22Rv1 (cell line): ENCODE results near the gene OTUD1.

Experiments
- H3K27ac ChIP-seq: fragments of 450-650 bp; 2 replicates; pipeline ENCODE4 v1.5.1; 2017
- ZFX ChIP-seq: fragments of 450-650 bp; IDR thresholded peaks from 2 replicates; pipeline ENCODE4 v1.6.1; 2017; ENCODE audit warnings: antibody characterized with exemption, borderline replicate concordance
- TF ChIP-seq, protein P1 (sequence below): fragments of 450-650 bp; IDR thresholded peaks from 2 replicates; pipeline ENCODE4 v1.5.1; 2017; ENCODE audit warnings: mild to moderate bottlenecking

Gene OTUD1

DNA sequence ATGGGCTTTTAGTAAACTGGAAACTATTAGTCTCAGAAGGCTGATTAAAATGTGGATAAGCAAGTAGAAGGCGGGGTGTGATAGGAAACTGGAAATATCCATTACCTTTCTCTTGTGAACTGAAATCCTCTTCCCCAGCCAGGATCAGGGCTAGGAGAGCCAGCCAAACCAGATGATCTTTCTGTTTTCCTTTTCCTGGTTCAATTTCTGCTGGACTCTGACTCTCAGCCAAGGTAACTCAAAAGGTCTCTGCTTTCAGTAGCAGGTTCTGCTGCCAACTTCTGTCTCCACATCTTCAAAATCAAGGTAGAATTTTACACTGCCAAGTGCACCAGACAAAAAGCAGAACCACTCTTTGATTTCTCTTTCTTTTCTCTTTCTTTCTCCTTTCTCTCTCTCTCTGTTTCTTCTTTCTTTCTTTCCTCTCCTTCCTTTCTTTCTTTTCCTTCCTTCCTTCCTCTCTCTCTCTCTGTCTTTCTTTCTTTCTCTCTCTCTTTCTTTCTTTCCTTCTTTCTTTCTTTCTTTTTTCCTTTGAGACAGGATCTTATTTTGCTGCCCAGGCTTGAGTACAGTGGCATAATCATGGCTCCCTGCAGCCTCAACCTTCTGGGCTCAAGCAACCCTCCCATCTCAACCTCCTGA, 30.8 kb downstream of the OTUD1 start:
- no peak overlapping the region for H3K27ac ChIP-seq
- TF ChIP-seq, protein P1, sequence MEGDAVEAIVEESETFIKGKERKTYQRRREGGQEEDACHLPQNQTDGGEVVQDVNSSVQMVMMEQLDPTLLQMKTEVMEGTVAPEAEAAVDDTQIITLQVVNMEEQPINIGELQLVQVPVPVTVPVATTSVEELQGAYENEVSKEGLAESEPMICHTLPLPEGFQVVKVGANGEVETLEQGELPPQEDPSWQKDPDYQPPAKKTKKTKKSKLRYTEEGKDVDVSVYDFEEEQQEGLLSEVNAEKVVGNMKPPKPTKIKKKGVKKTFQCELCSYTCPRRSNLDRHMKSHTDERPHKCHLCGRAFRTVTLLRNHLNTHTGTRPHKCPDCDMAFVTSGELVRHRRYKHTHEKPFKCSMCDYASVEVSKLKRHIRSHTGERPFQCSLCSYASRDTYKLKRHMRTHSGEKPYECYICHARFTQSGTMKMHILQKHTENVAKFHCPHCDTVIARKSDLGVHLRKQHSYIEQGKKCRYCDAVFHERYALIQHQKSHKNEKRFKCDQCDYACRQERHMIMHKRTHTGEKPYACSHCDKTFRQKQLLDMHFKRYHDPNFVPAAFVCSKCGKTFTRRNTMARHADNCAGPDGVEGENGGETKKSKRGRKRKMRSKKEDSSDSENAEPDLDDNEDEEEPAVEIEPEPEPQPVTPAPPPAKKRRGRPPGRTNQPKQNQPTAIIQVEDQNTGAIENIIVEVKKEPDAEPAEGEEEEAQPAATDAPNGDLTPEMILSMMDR, result no peak
- TF ChIP-seq ZFX, result no peak

DNA sequence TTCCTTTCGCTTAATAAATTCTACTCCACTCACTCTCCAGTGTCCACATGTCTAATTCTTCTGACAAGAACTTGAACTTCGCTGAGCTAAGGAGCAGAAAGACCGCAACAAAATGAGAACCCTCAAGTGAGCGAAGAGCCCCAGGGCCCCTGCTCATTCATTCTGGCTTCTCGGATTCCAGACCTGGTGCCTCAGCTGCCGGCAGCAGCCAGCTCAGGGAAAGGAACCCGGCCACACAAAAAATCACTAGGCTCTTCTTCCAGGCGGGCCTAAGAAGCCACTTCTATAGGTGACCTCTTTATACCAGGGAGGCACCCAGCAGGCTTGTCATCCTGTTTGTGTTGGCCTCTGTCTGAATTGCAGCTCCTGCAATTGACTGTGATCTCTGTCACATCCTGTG, 33.3 kb downstream of the OTUD1 start:
- TF ChIP-seq, protein P1, result no peak
- no peak for TF ChIP-seq ZFX
- no peak overlapping the region for H3K27ac ChIP-seq

DNA sequence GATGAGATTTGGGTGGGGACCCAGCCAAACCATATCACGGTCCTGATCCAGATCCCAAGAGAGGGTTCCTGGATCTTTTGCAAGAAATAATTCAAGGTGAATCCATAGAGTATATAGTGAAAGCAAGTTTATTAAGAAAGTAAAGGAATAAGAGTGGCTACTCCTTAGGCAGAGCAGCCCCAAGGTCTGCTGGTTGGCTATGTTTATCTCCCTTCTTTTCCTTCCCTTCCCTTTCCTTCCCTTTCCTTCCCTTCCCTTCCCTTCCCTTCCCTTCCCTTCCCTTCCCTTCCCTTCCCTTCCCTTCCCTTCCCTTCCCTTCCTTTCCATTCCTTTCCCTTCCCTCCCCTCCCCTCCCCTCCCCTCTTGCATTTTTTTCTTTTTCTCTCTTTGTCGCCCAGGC, 35.2 kb downstream of the OTUD1 start:
- no peak overlapping the region for H3K27ac ChIP-seq
- no peak for TF ChIP-seq ZFX
- TF ChIP-seq, protein P1, result no peak

DNA sequence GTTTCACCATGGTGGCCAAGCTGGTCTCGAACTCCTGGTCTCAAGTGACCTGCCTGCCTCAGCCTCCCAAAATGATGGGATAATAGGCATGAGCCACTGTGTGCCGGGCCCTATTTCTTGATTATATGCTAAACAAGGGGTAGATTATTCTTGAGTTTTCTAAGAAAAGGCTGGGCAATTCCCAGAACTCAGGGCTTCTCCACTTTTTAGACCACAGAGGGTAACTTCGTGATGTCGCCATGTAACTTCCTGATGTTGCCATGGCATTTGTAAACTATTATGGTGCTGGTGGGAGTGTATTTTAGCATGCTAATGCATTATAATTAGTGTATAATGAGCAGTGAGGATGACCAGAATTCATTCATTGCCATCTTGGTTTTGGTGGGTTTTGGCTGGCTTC, 35.8 kb downstream of the OTUD1 start:
- TF ChIP-seq, protein P1, result no peak
- TF ChIP-seq ZFX, result no peak
- no peak overlapping the region for H3K27ac ChIP-seq

DNA sequence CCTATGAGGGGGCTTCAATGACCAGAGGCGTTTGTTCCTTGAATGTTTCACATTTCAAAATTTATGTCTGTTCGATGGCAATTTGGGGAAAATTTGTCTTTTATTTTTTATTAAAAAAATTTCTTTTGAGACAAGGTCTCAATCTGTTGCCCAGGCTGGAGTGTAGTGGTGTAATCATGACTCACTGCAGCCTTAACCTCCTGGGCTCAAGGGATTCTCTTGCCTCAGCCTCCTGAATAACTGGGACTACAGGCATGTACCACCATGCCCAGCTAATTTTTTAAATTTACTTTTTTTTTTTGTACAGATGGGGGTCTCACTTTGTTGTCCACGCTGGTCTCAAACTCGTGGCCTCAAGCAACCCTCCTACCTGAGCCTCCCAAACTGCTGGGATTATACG, 39.7 kb downstream of the OTUD1 start:
- no peak overlapping the region for H3K27ac ChIP-seq
- TF ChIP-seq ZFX, result no peak
- TF ChIP-seq, protein P1, result no peak

DNA sequence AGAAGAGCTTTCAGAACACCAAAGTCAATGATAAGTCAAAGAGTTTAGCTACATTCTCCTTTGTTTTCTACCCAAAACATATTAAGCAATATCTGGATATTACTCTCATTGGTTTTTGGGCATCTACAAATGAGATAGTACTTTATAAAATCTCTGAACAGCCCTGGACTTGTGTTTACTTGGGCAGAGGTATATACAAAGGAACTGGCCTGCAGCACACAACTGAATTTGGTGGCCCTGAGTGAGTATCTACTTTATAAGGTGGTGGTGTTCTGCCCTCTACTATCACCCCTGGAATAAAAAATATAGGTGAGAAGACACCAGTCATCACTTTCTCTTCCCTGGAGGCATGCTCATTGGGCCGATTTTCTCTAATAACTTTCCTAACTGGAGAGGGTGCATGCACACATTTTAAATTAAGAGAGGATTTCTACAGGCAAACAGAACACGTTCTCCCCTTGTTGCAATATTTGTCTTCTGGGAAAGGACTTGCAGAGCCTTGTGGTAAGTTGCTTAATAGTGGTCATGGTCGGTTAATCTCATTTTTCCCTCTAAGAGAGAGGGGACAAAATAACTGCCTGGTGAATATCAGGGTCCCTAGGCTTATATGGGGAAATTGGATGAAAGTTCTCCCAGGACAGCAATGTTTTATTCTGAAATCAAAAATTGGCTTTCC, 41.1 kb downstream of the OTUD1 start:
- TF ChIP-seq, protein P1, result no peak
- TF ChIP-seq ZFX, result no peak
- no peak overlapping the region for H3K27ac ChIP-seq

DNA sequence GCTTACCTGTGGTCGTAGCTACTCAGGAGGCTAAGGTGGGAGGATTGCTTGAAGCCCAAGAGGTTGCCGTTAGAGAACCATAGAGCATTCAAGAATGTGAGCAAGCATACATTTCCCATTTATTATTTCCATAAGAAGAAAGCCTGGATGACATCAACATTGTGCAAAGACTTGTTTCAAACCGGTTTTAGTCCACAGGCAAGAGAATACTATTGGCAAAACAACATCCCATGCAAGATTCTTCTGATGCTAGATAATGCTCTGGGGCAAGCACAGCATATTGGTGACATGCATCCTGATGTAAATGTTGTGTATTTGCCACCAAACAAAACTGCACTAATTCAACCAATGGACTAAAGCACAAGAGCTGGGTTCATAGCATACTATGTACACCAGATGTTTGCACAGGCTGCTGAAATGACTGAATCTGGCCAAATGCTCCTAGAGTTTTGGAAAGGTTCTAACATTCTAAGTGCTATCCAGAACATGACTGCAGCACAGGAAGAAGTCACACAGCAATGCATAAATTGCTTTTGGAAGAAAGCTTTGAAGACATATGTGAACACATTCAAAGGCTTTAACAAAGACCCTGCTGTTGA, 42.6 kb downstream of the OTUD1 start:
- no peak for TF ChIP-seq ZFX
- TF ChIP-seq, protein P1, result no peak
- H3K27ac ChIP-seq, result no peak overlapping the region
